Activated CD4-positive, alpha-beta T cell treated with anti-CD3 and anti-CD28 coated beads, Interleukin-2, Interleukin-6, amounts not matched to agents 100 ng/mL and 50 ng/mL, durations not matched to agents 16 hours and 8 hours (primary cell): ENCODE results near the gene FAM50B.

ENCODE experiments used
- DNase-seq: peaks from one replicate; pipeline ENCODE4 v3.0.0-alpha.2; 2020

FAM50B gene

GRCh38 chr6:3899061-3899460 lies 49.9 kb downstream of the FAM50B start:
- DNase-seq, result no peak

GRCh38 chr6:3899970-3900439 lies 50.8 kb downstream of the FAM50B start:
- DNase-seq, result no peak
